ENCODE measurements around the gene DPF1.

DNA sequence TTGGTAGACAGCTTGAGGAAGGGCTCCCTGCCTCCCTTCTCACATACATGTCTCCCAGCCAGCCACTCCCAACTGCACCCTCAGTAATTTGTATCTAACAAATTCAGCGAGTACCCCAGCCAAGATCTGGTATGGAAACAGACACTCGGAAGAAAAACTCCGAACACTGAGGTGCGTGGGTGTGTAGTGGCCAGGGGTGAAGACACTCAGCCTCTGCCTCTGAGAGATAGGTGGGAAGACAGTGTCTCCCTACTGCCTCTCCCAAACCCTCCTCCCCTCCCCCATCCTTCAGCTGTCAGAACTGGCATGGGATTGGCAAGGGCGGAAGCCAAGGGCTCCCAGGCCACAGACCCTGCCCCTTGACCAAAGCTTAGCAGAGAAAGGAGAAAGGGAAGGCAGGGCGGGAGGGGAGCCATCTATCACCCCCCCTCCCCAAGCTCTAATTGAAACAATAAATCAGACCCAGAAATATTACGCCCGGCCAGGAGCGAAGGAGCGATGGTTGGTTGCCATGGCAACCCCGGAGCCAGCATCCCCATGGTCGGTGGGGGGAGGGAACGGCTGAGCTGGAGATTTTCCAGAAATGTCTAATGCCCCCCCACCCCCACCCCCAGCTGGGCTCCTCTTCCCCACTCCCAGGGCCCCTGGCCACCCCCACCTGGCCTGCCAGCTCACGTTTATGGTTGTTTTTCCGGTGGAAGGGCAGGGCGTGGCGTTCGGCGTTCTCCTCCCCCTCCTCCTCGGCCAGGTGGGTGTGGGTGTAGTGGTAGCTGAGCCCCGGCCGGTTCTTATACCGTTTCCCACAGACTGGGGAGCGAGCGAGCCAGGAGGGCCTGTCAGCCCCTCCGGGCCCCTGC lies 7.0 kb downstream of the DPF1 start:
- TF ChIP-seq, protein P1, sequence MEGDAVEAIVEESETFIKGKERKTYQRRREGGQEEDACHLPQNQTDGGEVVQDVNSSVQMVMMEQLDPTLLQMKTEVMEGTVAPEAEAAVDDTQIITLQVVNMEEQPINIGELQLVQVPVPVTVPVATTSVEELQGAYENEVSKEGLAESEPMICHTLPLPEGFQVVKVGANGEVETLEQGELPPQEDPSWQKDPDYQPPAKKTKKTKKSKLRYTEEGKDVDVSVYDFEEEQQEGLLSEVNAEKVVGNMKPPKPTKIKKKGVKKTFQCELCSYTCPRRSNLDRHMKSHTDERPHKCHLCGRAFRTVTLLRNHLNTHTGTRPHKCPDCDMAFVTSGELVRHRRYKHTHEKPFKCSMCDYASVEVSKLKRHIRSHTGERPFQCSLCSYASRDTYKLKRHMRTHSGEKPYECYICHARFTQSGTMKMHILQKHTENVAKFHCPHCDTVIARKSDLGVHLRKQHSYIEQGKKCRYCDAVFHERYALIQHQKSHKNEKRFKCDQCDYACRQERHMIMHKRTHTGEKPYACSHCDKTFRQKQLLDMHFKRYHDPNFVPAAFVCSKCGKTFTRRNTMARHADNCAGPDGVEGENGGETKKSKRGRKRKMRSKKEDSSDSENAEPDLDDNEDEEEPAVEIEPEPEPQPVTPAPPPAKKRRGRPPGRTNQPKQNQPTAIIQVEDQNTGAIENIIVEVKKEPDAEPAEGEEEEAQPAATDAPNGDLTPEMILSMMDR (IDR thresholded peaks at IDR 0.05) = no peak
- TF ChIP-seq POLR2A (IDR thresholded peaks at IDR 0.05) (no peak), EP300 (IDR thresholded peaks at IDR 0.05) (no peak)

Measured in ovary (tissue), 3 donors.